D721Med (cell line): ENCODE measurements around the gene ZNF687.

Experiments
- DNase-seq: peaks from one replicate; pipeline ENCODE4 v3.0.0; 2011; ENCODE audit warnings: low spot score; ENCODE audit not compliant: insufficient read length
- FAIRE-seq: peaks from 2 replicates; lab custom pipeline; 2011; peaks lifted over from hg19 to GRCh38; lab: Jason Lieb, UNC
- TF ChIP-seq, protein P1 (sequence below): IDR thresholded peaks from 2 replicates; pipeline ENCODE4 v1.5.1; 2012; ENCODE audit warnings: mild to moderate bottlenecking, control low read depth; ENCODE audit not compliant: insufficient read depth; ENCODE audit errors: missing control alignments

Gene ZNF687

DNA sequence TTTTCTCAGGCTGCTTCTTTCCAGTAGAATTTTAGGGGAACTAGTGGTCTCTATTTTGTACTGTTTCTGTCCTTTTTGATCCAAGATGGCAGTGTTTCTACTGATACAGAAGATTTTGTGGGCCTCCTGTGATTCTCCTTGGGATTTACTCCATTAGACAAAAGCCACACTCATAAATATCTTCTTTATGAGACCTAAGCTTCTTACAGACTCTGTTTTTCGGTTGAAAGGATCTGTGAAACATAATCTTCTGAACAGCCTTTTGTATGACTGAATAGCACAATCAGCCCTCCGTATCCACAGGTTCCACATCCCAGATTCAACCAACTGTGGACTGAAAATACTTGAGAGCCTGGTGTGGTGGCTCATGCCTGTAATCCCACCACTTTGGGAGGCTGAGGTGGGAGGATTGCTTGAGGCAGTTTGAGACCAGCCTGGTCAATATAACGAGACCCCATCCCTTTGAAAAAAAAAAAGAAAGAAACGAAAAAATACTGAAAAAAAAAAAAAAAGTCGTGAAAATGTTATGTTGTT is 38.3 kb upstream of the ZNF687 start:
- peak; percentile 99 for FAIRE-seq
- DNase-seq = peak; percentile 66
- TF ChIP-seq, protein P1, sequence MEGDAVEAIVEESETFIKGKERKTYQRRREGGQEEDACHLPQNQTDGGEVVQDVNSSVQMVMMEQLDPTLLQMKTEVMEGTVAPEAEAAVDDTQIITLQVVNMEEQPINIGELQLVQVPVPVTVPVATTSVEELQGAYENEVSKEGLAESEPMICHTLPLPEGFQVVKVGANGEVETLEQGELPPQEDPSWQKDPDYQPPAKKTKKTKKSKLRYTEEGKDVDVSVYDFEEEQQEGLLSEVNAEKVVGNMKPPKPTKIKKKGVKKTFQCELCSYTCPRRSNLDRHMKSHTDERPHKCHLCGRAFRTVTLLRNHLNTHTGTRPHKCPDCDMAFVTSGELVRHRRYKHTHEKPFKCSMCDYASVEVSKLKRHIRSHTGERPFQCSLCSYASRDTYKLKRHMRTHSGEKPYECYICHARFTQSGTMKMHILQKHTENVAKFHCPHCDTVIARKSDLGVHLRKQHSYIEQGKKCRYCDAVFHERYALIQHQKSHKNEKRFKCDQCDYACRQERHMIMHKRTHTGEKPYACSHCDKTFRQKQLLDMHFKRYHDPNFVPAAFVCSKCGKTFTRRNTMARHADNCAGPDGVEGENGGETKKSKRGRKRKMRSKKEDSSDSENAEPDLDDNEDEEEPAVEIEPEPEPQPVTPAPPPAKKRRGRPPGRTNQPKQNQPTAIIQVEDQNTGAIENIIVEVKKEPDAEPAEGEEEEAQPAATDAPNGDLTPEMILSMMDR = no peak

DNA sequence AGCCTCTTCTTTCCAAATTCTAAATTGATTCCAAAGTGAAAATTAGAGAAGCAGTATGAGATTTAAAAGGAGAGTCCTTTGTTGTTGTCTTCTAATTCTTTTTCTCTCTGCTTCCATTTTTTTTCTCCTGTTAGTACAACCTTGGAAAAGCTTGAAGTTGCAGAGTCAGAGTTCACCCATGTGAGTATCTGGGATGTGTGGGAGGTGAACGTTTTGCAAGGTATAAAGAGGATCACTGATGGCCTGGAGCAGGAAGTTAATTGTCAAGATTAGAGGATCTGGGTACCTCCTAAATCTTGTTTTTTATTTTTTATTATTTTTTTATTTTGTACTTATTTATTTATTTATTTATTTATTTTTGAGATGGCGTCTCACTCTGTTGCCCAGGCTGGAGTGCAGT is 35.3 kb upstream of the ZNF687 start:
- TF ChIP-seq, protein P1 = no peak
- FAIRE-seq (no peak), DNase-seq (no peak)

DNA sequence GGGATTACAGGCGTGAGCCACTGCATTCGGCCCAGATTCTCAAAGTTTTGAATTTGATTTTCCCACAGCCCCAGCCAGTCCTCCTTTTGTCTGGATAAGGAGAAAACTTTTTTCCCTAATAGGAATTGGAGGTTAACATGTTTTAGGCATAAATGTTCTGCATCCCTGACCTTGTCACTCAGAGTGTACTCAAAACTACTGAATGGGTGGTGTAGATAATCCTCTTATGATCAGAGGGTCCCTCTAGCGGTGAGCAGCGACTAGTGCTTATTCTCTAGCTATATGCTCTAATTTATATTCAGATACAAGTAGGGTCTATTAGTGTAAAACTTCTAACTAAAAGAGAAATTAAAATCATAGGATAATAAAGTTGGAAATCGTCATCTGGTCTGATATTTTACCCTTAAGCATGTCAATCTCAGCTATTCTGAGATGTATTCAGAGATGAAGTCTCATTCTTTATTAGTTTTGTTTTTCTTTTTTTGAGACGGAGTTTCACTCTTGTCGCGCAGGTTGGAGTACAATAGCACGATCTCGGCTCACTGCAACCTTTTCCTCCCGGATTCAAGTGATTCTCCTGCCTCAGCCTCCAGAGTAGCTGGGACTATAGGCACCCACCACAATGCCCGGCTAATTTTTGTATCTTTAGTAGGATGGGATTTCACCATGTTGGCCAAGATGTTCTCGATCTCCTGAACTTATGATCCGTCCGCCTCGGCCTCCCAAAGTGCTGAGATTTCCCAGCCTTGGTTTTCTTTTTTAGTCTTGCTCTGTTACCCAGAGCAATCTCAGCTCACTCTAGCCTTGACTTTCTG is 30.2 kb upstream of the ZNF687 start:
- FAIRE-seq (peak; percentile 91), DNase-seq (peak; percentile 96)
- TF ChIP-seq, protein P1 = peak; percentile 98

DNA sequence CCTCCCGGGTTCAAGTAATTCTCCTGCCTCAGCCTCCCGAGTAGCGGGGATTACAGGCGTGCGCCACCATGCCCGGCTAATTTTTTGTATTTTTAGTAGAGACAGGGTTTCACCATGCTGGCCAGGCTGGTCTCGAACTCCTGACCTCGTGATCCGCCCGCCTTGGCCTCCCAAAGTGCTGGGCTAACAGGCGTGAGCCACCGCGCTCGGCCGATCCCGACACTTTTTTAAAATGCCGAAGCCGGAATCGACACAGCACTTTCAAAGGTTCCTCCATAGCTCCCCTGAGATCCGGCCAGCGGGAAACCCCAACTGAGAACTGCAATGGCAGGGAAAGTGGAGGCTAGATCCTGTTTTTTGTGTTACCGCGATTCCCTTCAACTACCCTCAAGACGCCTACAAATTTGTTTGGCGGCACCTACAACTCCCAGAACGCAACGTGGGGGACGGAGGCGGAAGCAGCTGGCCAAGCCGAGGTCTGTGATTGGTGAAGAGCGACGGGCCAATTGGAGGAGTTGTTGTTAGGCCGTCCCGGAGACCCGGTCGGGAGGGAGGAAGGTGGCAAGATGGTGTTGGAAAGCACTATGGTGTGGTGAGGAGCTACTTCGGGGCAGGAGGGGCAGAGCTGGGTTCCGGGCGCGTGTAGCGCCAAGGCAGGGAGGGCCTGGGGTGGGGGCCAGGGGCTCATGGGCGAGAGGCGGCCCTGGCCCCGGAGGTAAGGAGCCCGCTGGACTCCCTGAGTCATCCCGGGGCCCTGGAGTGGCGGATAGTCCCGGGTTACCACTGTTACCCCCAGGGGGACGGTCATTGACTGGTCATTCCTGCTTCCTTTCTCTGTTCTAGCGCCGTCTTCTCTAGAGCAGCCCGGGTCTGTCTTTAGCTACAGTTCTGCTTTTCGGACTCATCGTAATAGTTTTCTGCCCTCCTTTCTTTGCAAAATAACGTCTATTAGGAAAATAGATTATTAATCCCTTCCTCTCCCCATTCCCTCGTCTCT is 27.6 kb upstream of the ZNF687 start, which contains the start of gene PSMD4:
PSMD4 (plus strand) TSS at position 518 of the 997 bp plus-strand sequence; CDS start at position 567, 49 bp downstream.
- peak; percentile 88 for FAIRE-seq
- peak; percentile 99 for DNase-seq
- TF ChIP-seq, protein P1 = no peak

DNA sequence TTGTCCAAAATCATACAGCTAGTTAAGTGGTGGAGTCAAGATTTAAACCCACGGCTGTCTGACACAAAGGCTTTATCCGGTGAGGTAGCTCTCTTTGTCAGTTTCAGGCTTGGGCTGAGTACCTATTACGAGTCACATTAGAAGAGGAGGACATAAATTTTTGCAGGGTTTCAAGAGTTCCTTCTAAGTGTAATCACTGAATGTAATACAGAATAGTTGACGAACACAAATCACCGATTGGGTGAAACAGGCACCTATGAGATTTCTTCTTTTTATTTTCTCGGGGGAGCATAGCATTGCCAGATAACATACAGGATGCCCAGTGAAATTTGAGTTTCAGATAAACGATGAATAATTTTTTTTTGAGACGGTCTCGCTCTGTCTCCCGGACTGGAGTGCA is 26.7 kb upstream of the ZNF687 start:
- TF ChIP-seq, protein P1 = no peak
- peak; percentile 11 for FAIRE-seq
- no peak for DNase-seq

DNA sequence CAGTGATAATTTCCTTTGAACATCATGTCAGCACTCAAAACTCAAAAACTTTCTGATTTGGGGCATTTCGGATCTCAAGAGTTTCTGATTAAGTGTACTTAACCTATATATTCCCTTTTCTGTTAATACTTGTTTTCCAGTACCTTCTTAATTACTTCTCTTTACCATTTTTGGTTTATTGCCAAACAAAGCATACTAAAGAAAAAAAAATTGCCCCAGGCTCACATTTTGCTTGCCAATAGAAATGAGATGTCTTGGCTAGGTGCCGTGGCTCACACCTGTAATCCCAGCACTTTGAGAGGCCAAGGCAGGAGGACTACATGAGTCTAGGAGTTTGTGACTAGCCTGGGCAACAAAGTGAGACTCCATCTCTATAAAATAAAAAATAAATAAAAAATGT is 22.7 kb upstream of the ZNF687 start:
- TF ChIP-seq, protein P1 = no peak
- DNase-seq (no peak), FAIRE-seq (no peak)
